Stimulated activated effector memory CD8-positive, alpha-beta T cell treated with anti-CD3 and anti-CD28 coated beads, Interleukin-12 subunit alpha, Interleukin-12 subunit beta, amount 100 ng/mL, for 72 hours (primary cell): ENCODE results near the gene ATP5MK.

Source experiments
- ATAC-seq: fragments of 150-1000 bp; cut with Tn5 transposase; 2 replicates; pipeline ENCODE4 v1.10.0; 2021
- DNase-seq, 2 donors: peaks; one replicate each; pipeline ENCODE4 v3.0.0; 2021 to 2022; ENCODE audit warnings: low spot score in 2 of 2
- H3K27ac Mint-ChIP-seq: one replicate; pipeline ENCODE4 v1.8.0; 2022; ENCODE audit warnings: mild to moderate bottlenecking, mixed read lengths
- H3K36me3 Mint-ChIP-seq: one replicate; pipeline ENCODE4 v1.8.0; 2022; ENCODE audit warnings: mild to moderate bottlenecking, mixed read lengths
- H3K4me1 Mint-ChIP-seq: one replicate; pipeline ENCODE4 v1.8.0; 2022; ENCODE audit warnings: mixed read lengths
- H3K4me3 Mint-ChIP-seq: one replicate; pipeline ENCODE4 v1.8.0; 2022; ENCODE audit warnings: mild to moderate bottlenecking, mixed read lengths
- H3K9me3 Mint-ChIP-seq: one replicate; pipeline ENCODE4 v1.8.0; 2022; ENCODE audit warnings: mixed read lengths

ATP5MK gene, protein sequence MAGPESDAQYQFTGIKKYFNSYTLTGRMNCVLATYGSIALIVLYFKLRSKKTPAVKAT

DNA sequence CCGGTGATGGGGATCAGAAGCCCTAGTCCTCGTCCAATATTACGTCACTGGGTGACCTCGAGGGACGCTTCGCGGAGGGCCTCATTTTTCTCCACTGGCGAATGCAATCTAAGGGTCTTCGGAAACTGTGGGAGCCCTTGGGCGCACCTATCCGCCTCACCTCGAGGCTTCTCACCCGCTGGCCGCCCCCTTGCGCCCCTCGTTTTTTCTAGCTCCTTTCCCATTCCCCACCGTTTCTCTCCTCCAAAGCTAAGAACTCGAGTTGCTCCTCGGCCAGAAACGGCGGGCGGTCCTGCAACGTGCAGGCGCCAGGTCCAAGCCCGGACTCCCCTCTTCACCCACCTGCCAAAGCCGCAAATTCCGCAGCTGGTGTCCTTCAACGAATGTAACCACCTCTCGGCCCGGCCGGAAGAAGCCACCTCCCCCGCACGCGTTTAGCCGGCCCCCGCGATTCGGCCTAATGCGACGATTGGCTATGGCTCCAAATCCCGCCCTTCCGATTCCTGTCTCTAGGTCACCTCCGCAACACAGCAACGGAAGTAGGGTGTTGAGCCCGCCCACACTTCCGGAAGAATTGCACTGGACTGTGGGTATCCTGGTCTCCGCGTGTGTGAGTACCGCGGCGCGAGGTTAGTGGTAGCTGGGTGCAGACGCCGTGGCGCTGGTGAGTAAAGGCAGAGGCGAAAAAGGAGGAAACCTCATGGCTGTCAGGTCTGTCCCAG lies at the start of gene ATP5MK, which contains the start of gene PDCD11:
ATP5MK (minus strand) TSS at position 409 of the 722 bp plus-strand sequence. CDS start 4,018 bp downstream, outside the sequence.
PDCD11 (plus strand) TSS at position 560 of the 722 bp plus-strand sequence. CDS start 1,801 bp downstream, outside the sequence.
- peak; percentile 85 to 98 for DNase-seq
- Mint-ChIP-seq H3K36me3 (peaks cover 74% of the 10 kb centered on the region), H3K9me3 (no peaks in the 10 kb centered on the region), H3K4me3 (peak within 1 kb of the TSS; percentile 100), H3K4me1 (peaks cover 52% of the 10 kb centered on the region), H3K27ac (peak within 1 kb of the TSS; percentile 99)
- ATAC-seq: peak; percentile 100

DNA sequence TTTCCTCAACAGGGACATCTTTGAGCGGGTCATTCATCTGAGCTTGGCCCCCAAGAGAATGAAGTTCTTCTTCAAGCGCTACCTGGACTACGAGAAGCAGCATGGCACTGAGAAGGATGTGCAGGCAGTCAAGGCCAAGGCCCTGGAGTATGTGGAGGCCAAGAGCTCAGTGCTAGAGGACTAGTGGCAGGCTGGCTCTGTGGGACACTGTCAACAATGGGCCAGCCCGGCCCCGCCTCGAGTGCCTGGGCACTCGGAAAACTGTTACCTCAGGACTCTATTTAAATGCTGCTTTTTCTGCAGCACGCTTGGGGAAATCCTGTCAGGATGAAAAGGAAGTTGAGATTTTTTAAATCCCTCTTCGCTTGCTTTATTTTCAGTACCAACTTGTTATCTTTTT lies 49.1 kb upstream of the ATP5MK start:
- peaks cover 97% of the 10 kb centered on the region for H3K36me3 Mint-ChIP-seq
- no peak for ATAC-seq
- no peaks in the 10 kb centered on the region for H3K9me3 Mint-ChIP-seq
- H3K27ac Mint-ChIP-seq: peak overlapping the region; percentile 94
- no peak overlapping the region for H3K4me3 Mint-ChIP-seq
- peaks cover 45% of the 10 kb centered on the region for H3K4me1 Mint-ChIP-seq
- DNase-seq: no peak

DNA sequence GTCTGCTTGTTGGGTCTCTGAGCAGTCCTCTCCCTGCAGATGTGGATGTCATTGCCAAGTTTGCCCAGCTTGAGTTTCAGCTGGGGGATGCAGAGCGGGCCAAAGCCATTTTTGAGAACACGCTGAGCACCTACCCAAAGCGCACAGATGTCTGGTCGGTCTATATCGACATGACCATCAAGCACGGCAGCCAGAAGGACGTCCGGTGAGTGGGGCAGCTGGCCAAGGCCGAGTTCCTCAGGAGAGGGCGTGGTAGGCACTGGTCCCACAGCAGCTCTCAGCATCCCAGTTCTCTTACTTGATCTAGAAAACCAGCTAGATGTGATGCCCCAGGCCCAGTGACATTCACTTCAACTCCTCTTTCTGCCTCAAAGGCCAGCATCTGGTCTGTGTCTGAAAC lies 48.2 kb upstream of the ATP5MK start:
- DNase-seq: no peak
- peaks cover 100% of the 10 kb centered on the region for H3K36me3 Mint-ChIP-seq
- no peak overlapping the region for H3K4me3 Mint-ChIP-seq
- H3K4me1 Mint-ChIP-seq: peaks cover 36% of the 10 kb centered on the region
- peak overlapping the region; percentile 61 for H3K27ac Mint-ChIP-seq
- no peaks in the 10 kb centered on the region for H3K9me3 Mint-ChIP-seq
- no peak for ATAC-seq

DNA sequence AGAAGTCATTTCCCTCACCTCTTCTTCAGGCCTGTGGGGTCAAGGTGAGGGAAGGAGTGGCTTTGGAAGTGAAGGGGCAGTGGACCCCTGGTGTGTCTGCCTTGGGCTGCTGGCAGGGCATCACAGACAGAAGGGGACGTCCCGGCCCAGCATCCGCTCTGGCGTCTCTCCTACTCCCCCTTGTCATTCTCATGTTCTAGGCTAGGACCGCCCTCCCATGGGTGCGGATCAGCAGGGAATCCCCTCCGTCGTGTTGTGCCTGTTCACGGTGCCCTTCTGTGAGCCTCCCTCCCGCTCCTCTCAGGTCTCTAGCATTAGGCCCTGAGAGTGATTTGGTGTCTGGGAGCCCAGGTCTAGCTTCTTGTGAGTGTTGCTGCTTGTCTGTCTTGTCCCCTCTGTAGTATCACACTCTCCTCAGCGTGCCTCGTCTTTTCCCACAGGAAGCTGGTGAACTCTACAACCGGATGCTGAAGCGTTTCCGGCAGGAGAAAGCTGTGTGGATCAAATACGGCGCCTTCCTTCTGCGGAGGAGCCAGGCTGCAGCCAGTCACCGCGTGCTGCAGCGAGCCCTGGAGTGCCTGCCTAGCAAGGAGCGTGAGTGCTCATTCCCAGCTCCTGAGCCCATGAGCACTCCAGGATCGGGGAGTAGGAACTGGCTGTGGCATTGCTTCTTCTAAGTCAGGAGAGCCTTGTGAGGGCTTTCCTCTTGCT lies 47.4 kb upstream of the ATP5MK start:
- H3K9me3 Mint-ChIP-seq: no peaks in the 10 kb centered on the region
- ATAC-seq: no peak
- no peak for DNase-seq
- peaks cover 100% of the 10 kb centered on the region for H3K36me3 Mint-ChIP-seq
- H3K4me3 Mint-ChIP-seq: no peak overlapping the region
- H3K27ac Mint-ChIP-seq: peak overlapping the region; percentile 61
- peaks cover 28% of the 10 kb centered on the region for H3K4me1 Mint-ChIP-seq

DNA sequence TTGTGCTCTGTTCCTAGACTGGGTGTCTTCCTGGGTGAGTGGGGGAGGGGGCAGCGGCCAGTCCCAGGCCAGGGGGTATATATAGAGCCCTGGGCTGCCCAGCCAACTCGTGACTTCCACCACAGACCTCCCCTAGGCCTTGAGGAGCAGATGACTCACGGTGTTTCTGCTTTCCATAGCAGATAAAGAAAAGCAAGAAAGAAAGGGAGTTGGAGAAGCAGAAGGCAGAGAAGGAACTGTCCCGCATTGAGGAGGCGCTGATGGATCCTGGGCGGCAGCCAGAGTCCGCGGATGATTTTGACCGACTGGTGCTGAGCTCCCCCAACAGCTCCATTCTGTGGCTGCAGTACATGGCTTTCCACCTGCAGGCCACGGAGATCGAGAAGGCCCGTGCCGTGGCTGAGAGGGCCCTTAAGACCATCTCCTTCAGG lies 45.8 kb upstream of the ATP5MK start:
- peak overlapping the region; percentile 74 for H3K27ac Mint-ChIP-seq
- H3K9me3 Mint-ChIP-seq: no peaks in the 10 kb centered on the region
- H3K4me1 Mint-ChIP-seq: peaks cover 12% of the 10 kb centered on the region
- H3K36me3 Mint-ChIP-seq: peaks cover 100% of the 10 kb centered on the region
- DNase-seq: no peak
- no peak overlapping the region for H3K4me3 Mint-ChIP-seq
- ATAC-seq: no peak

DNA sequence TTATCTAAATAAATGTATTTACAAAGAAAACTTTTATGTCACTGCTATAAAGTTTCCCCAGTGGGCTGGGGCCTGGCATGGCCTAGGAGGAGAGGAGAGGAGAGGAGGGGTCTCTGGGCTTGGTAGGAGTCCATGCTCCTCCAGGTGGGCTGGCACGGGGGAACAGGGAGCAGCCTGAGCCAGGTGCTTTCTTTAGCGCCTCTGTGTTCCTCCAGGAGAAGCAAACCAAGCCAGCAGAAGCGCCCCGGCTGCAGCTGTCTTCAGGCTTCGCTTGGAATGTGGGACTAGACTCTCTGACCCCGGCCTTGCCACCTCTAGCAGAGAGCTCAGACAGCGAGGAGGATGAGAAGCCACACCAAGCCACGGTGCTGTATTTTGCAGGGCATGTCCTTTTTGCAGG lies 45.3 kb upstream of the ATP5MK start:
- no peaks in the 10 kb centered on the region for H3K9me3 Mint-ChIP-seq

DNA sequence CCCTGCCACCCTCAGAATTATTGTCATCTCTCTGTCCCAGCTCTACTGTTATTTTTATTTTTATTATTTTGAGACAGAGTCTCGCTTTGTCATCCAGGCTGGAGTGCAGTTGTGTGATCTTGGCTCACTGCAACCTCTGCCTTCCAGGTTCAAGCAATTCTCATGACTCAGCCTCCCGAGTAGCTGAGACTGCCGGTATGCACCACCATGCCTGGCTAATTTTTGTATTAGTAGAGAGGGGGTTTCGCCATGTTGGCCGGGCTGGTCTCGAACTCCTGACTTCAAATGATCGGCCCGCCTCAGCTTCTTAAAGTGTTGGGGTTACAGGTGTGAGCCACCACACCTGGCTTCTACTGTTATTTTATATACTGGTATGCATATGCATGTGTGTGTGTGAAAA lies 44.9 kb upstream of the ATP5MK start:
- H3K27ac Mint-ChIP-seq: peak overlapping the region; percentile 65
- H3K4me3 Mint-ChIP-seq: no peak overlapping the region
- DNase-seq (no peak), ATAC-seq (no peak)
- peaks cover 100% of the 10 kb centered on the region for H3K36me3 Mint-ChIP-seq
- peaks cover 4% of the 10 kb centered on the region for H3K4me1 Mint-ChIP-seq
- H3K9me3 Mint-ChIP-seq: no peaks in the 10 kb centered on the region

More for the DNA sequence above, 45.3 kb upstream of the ATP5MK start:
- DNase-seq (no peak), ATAC-seq (no peak)
- peaks cover 100% of the 10 kb centered on the region for H3K36me3 Mint-ChIP-seq
- H3K27ac Mint-ChIP-seq: peak overlapping the region; percentile 65
- peaks cover 8% of the 10 kb centered on the region for H3K4me1 Mint-ChIP-seq
- H3K4me3 Mint-ChIP-seq: no peak overlapping the region

DNA sequence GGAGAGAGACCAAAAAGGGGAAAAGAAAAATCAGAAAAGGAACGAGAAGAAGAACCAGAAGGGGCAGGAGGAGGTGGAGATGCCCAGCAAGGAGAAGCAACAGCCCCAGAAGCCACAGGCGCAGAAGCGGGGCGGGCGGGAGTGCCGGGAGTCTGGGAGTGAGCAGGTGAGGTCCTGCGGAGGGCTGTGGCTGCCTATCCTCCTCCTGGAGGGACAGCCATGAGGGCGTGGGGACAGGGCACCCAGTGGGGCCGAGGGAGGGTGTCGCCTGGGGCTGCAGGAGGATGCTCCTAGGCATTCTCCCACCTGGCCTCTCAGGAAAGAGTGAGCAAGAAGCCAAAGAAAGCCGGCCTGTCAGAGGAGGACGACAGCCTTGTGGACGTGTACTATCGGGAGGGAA lies 44.1 kb upstream of the ATP5MK start:
- no peak for DNase-seq
- no peaks in the 10 kb centered on the region for H3K4me1 Mint-ChIP-seq
- no peak for ATAC-seq
- peaks cover 100% of the 10 kb centered on the region for H3K36me3 Mint-ChIP-seq
- no peak overlapping the region for H3K4me3 Mint-ChIP-seq
- H3K9me3 Mint-ChIP-seq: no peaks in the 10 kb centered on the region
- peak overlapping the region; percentile 64 for H3K27ac Mint-ChIP-seq

DNA sequence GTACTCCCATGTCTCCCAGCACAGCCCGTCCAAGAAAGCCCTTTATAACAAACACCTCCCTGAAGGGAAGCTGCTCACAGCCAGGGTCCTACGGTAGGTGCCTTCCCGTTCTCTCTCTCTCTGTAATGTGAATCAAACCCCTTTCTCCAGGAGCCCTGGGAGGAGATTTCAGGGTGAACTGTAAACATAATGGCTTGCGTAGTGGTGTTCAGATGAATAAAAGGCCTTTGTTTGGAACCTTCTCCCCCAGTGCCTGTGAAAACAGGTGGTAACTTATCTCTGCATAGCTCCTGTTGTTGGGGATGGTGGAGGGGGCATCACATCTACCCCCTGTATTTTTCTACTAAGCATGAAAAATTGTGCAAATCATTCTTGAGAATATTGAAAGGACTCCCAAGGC lies 43.5 kb upstream of the ATP5MK start:
- DNase-seq (no peak), ATAC-seq (no peak)
- Mint-ChIP-seq H3K27ac (peak overlapping the region; percentile 64), H3K4me3 (no peak overlapping the region), H3K9me3 (no peaks in the 10 kb centered on the region), H3K4me1 (no peaks in the 10 kb centered on the region), H3K36me3 (peaks cover 100% of the 10 kb centered on the region)

DNA sequence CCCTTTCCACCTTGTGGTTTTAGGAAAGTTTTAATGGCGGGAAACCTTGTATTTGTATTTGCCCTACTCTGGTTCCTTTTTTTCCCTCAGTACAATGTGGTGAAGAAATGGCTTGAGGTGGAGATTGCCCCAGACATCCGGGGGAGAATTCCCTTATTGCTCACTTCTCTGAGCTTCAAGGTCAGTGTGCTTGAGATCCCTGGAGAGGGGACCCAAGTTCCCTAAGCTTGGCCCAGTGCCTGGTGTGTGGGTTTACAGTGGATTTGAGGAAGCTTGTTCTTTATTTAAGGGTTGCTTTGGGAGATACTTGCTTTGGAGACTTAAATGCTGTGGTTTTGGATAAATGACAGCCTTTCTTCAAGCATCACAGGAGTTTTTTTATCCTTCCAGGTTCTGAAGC lies 37.6 kb upstream of the ATP5MK start:
- H3K4me3 Mint-ChIP-seq: no peak overlapping the region
- H3K36me3 Mint-ChIP-seq: peaks cover 100% of the 10 kb centered on the region
- no peaks in the 10 kb centered on the region for H3K9me3 Mint-ChIP-seq
- no peak for ATAC-seq
- peaks cover 10% of the 10 kb centered on the region for H3K4me1 Mint-ChIP-seq
- H3K27ac Mint-ChIP-seq: no peak overlapping the region
- DNase-seq: no peak

DNA sequence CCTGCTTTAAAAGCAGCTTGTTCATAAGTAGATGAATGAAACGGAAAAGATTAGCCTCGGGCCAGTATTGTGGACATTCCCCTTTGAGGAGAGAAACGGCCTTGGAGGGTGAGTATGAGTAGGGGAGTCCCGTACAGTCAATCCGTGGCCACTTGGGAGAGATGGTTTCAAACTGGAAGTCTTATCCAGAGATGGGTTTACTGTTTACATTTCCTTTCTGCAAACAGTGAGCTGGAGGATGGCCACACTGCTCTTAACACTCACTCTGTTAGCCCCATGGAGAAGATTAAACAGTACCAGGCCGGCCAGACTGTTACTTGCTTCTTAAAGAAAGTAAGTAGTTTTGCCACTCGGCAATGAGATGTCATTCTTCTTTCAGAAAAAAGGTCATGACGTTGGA lies 35.6 kb upstream of the ATP5MK start:
- Mint-ChIP-seq H3K27ac (no peak overlapping the region), H3K4me1 (peaks cover 16% of the 10 kb centered on the region), H3K9me3 (no peaks in the 10 kb centered on the region), H3K4me3 (no peak overlapping the region), H3K36me3 (peaks cover 100% of the 10 kb centered on the region)
- ATAC-seq (no peak), DNase-seq (no peak)

DNA sequence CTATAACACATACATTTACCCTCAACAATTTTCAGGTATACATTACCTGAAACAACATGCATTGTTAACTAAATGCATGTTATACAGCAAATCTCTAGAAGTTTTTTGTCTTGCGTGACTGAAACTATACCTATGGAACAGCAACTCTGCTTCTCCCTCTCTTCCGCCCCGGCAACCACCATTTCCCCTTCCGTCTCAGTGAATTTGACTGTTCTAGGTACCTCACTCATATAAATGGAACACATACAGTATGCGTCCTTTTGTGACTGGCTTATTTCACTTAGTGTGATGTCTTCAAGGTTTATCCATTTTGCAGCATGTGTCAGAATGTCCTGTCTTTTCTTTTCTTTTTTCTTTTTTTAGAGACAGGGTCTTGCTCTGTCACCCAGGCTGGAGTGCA lies 33.4 kb upstream of the ATP5MK start:
- Mint-ChIP-seq H3K27ac (peak overlapping the region; percentile 81), H3K4me3 (no peak overlapping the region), H3K9me3 (no peaks in the 10 kb centered on the region), H3K36me3 (peaks cover 100% of the 10 kb centered on the region), H3K4me1 (peaks cover 16% of the 10 kb centered on the region)
- DNase-seq (no peak), ATAC-seq (peak; percentile 61)

DNA sequence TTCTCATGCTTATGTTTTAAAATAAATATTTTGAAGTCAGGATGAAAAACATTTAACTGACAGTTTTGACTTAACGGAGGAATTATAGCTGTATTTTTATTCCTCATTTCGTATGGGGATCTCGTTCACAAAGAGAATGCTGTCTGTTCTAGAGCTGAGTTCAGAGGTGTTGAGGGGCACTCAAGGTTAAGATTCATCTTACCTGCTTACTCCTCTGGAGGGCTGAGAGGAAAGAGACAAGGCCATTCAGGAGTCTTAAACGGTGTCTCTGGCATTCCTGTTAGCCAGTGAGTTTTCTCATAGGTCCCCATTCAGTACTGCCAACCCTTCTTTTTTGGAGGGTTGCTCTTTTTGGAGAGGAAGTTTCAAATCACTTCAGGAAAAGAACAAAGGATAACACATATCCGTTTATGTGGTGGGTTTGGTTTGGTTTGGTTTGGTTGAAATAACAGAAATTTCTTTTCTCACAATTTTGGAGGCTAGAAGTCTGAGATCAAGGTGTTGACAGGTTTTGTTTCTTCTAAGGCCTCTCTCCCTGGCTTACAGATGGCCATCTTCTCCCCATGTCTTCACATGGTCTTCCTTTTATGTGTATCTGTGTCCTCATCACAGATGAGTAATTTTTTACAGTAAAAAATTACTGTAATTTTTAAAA lies 32.8 kb upstream of the ATP5MK start:
- H3K4me1 Mint-ChIP-seq: peaks cover 16% of the 10 kb centered on the region
- no peaks in the 10 kb centered on the region for H3K9me3 Mint-ChIP-seq
- no peak overlapping the region for H3K4me3 Mint-ChIP-seq
- no peak for DNase-seq
- peak overlapping the region; percentile 81 for H3K27ac Mint-ChIP-seq
- ATAC-seq: no peak
- peaks cover 100% of the 10 kb centered on the region for H3K36me3 Mint-ChIP-seq

DNA sequence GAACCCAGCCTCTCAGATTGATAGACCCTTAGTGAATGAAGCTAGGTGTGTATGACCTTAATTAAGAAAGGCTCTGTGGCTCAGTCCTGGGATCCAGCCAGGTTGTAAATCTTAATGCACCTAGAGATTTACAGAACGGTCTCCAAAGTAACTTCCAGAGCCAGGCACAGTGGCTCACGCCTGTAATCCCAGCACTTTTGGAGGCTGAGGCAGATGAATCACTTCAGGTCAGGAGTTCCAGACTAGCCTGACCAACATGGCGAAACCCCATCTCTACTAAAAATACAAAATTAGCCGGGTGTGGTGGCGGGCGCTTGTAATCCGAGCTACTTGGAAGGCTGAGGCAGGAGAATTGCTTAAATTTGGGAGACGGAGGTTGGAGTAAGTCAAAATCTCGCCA lies 31.6 kb upstream of the ATP5MK start:
- peak overlapping the region; percentile 81 for H3K27ac Mint-ChIP-seq
- H3K36me3 Mint-ChIP-seq: peaks cover 100% of the 10 kb centered on the region

DNA sequence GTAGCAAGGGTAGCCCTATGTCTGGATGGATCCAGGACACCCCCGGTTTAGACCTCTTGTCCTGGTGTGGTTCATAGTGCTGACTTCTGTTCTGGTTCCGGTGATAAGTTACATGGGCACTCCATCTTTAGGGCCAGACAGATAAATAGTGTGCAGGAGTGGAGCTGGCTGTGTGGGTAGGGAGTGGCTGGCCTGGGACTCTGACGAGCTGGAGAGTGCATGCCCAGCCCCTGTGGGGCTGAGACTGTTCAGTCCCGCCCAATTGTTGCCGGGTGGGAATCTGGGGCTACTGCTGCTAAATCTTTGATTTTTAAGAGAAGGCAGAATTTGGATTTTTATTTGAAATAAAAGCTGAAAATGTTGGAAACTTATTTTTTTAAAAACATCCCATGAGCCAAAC lies 27.5 kb upstream of the ATP5MK start:
- peak overlapping the region; percentile 35 for H3K27ac Mint-ChIP-seq
- H3K36me3 Mint-ChIP-seq: peaks cover 100% of the 10 kb centered on the region
- H3K4me1 Mint-ChIP-seq: peaks cover 5% of the 10 kb centered on the region
- ATAC-seq: no peak
- DNase-seq: no peak
- no peak overlapping the region for H3K4me3 Mint-ChIP-seq
- H3K9me3 Mint-ChIP-seq: no peaks in the 10 kb centered on the region

More for the DNA sequence above, 31.6 kb upstream of the ATP5MK start:
- DNase-seq (no peak), ATAC-seq (no peak)
- Mint-ChIP-seq H3K4me3 (no peak overlapping the region), H3K9me3 (no peaks in the 10 kb centered on the region), H3K4me1 (peaks cover 16% of the 10 kb centered on the region)
